HepG2 (cell line): ENCODE data around the gene ECE2. TPM values are rescaled to one million over a fixed set of nuclear protein-coding genes. Genes with fewer than 3 reads are reported as not detected.
A peak's percentile ranks its signal among the peaks of the same experiment; 100 is the strongest.

Experiments
- ARNT2 ChIP-seq: sonication (generic); formaldehyde crosslinking; IDR thresholded peaks from 2 replicates; pipeline ENCODE4 v1.8.0; 2022; ENCODE audit warnings: mild to moderate bottlenecking, low read depth, missing genetic modification reagents, moderate library complexity
- CAMTA2 ChIP-seq: sonication (generic); formaldehyde crosslinking; IDR thresholded peaks from 2 replicates; pipeline ENCODE4 v1.4.0; 2020; ENCODE audit warnings: mild to moderate bottlenecking, missing genetic modification reagents, borderline replicate concordance
- ESRRA ChIP-seq: sonication (generic); formaldehyde crosslinking; IDR thresholded peaks from 2 replicates; pipeline ENCODE4 v1.5.1; 2020; ENCODE audit warnings: mild to moderate bottlenecking, low read depth, missing genetic modification reagents
- FOXA1 ChIP-seq, 2 experiments: fragments of 450-650 bp in 1 of 2; sonication (generic) in 1 of 2; formaldehyde crosslinking in 1 of 2; IDR thresholded peaks; 2 replicates each; pipeline versions ENCODE4 v1.4.0 to v1.6.1; 2016 to 2020; ENCODE audit warnings: missing genetic modification reagents in 1 of 2
- GMEB1 ChIP-seq: sonication (generic); formaldehyde crosslinking; IDR thresholded peaks from 2 replicates; pipeline ENCODE4 v1.5.1; 2020; ENCODE audit warnings: missing genetic modification reagents, mild to moderate bottlenecking, borderline replicate concordance
- HES4 ChIP-seq: sonication (generic); formaldehyde crosslinking; IDR thresholded peaks from 2 replicates; pipeline ENCODE4 v1.9.0; 2021; ENCODE audit warnings: mild to moderate bottlenecking, missing genetic modification reagents, borderline replicate concordance
- HOXA7 ChIP-seq: sonication (generic); formaldehyde crosslinking; IDR thresholded peaks from 2 replicates; pipeline ENCODE4 v1.8.1; 2022; ENCODE audit warnings: mild to moderate bottlenecking, missing genetic modification reagents, moderate library complexity
- MTF1 ChIP-seq: sonication (generic); formaldehyde crosslinking; IDR thresholded peaks from 2 replicates; pipeline ENCODE4 v1.5.0; 2020; ENCODE audit warnings: missing genetic modification reagents
- NCOA2 ChIP-seq: sonication (generic); formaldehyde crosslinking; IDR thresholded peaks from 2 replicates; pipeline ENCODE4 v1.8.0; 2022; ENCODE audit warnings: inconsistent platforms
- PPARG ChIP-seq: conservative IDR thresholded peaks from 2 replicates; pipeline ENCODE4 v1.6.1; 2016; ENCODE audit warnings: missing biosample characterization, missing genetic modification reagents
- RARA ChIP-seq: IDR thresholded peaks from 2 replicates; pipeline ENCODE4 v1.6.1; 2016; ENCODE audit warnings: missing genetic modification reagents, missing compliant biosample characterization
- RARG ChIP-seq: sonication (generic); formaldehyde crosslinking; IDR thresholded peaks from 2 replicates; pipeline ENCODE4 v1.4.0; 2020; ENCODE audit warnings: low read depth, mild to moderate bottlenecking, missing genetic modification reagents
- TARDBP ChIP-seq: sonication (generic); formaldehyde crosslinking; IDR thresholded peaks from 2 replicates; pipeline ENCODE4 v1.8.0; 2022; ENCODE audit warnings: mild to moderate bottlenecking, missing genetic modification reagents
- THAP11 ChIP-seq: IDR thresholded peaks from 2 replicates; pipeline ENCODE4 v1.6.1; 2016; ENCODE audit warnings: missing biosample characterization, missing genetic modification reagents
- YEATS4 ChIP-seq: sonication (generic); formaldehyde crosslinking; IDR thresholded peaks from 2 replicates; pipeline ENCODE4 v1.4.0; 2020; ENCODE audit warnings: missing genetic modification reagents, borderline replicate concordance
- ZFY ChIP-seq: sonication (generic); formaldehyde crosslinking; IDR thresholded peaks from 2 replicates; pipeline ENCODE4 v1.4.0; 2020; ENCODE audit warnings: missing genetic modification reagents
- ZHX1 ChIP-seq: sonication (generic); formaldehyde crosslinking; IDR thresholded peaks from 2 replicates; pipeline ENCODE4 v1.8.1; 2022; ENCODE audit warnings: low read depth, mild to moderate bottlenecking, missing genetic modification reagents
- ZNF10 ChIP-seq: sonication (generic); formaldehyde crosslinking; IDR thresholded peaks from 2 replicates; pipeline ENCODE4 v1.4.0; 2020; ENCODE audit warnings: mild to moderate bottlenecking, low read depth, missing genetic modification reagents, borderline replicate concordance
- ZNF326 ChIP-seq: sonication (generic); formaldehyde crosslinking; IDR thresholded peaks from 2 replicates; pipeline ENCODE4 v1.4.0; 2020; ENCODE audit warnings: missing genetic modification reagents, borderline replicate concordance
- ZNF432 ChIP-seq: sonication (generic); formaldehyde crosslinking; IDR thresholded peaks from 2 replicates; pipeline ENCODE4 v1.5.0; 2020; ENCODE audit warnings: missing genetic modification reagents, mild to moderate bottlenecking, borderline replicate concordance
- ZNF580 ChIP-seq: IDR thresholded peaks from 2 replicates; pipeline ENCODE4 v1.6.1; 2016; ENCODE audit warnings: low read depth, borderline replicate concordance
- ZNF788 ChIP-seq: sonication (generic); formaldehyde crosslinking; IDR thresholded peaks from 2 replicates; pipeline ENCODE4 v1.5.0; 2020; ENCODE audit warnings: mild to moderate bottlenecking, missing genetic modification reagents, borderline replicate concordance
- ZUFSP ChIP-seq: sonication (generic); formaldehyde crosslinking; IDR thresholded peaks from 2 replicates; pipeline ENCODE4 v1.9.0; 2021; ENCODE audit warnings: missing genetic modification reagents, mild to moderate bottlenecking, borderline replicate concordance
- polyA plus RNA-seq, 8 experiments: library from polyadenylated mRNA; depleted of rRNA in 3 of 8; stranded (reverse) in 7 of 8; unstranded in 1 of 8; fragments of >200 nt; fragmentation: Illumina TruSeq in 4 of 8; extraction: Trizol in 4 of 8; gene quantifications; 2 replicates each; pipeline versions ENCODE4 v1.2.1 to v1.2.3, GENCODE V29; 2011 to 2016; ENCODE audit warnings: low read depth in 4 of 8, missing spikeins in 1 of 8, mixed read lengths in 1 of 8; ENCODE audit not compliant: insufficient read depth in 1 of 8
- total RNA-seq, 5 experiments: library from RNA; depleted of rRNA; stranded (reverse); fragments of >200 nt; fragmentation: Illumina TruSeq; extraction: Trizol; gene quantifications; 2 replicates each; pipeline ENCODE4 v1.2.3, GENCODE V29; 2016; ENCODE audit warnings: low read depth in 1 of 5

Gene ECE2
- total and polyA plus RNA-seq, 2 of the 13 experiments (the other 11 are each of a cell fraction or from before 2014, with no cell fraction given): not detected

GRCh38 chr3:184314700-184315542 lies 39.1 kb downstream of the ECE2 start (continued):
- TF ChIP-seq HES4 (CRISPR knock-in tag) (peak; percentile 47; the same call in 1 of the 2 replicates), FOXA1 (IDR thresholded peaks at IDR 0.05) (no peak), FOXA1 (CRISPR knock-in tag; IDR thresholded peaks at IDR 0.05) (no peak), ZNF580 (CRISPR knock-in tag) (0 out of 2 replicates have a peak, but pooled peaks have one; percentile 26), PPARG (CRISPR knock-in tag) (0 out of 2 replicates have a peak, but pooled peaks have one; percentile 28), TARDBP (CRISPR knock-in tag) (peak; percentile 40; the same call in 1 of the 2 replicates), RARA (0 out of 2 replicates have a peak, but pooled peaks have one; percentile 10), NCOA2 (CRISPR knock-in tag) (no peak), ZFY (CRISPR knock-in tag) (peak; percentile 77), RARG (no peak), ZNF326 (CRISPR knock-in tag) (no peak), ZHX1 (CRISPR knock-in tag) (0 out of 2 replicates have a peak, but pooled peaks have one; percentile 31), CAMTA2 (CRISPR knock-in tag) (0 out of 2 replicates have a peak, but pooled peaks have one; percentile 48), ZNF432 (no peak), MTF1 (CRISPR knock-in tag) (0 out of 2 replicates have a peak, but pooled peaks have one; percentile 32), ZUFSP (no peak), YEATS4 (CRISPR knock-in tag) (peak; percentile 81), ESRRA (CRISPR knock-in tag) (no peak), ARNT2 (CRISPR knock-in tag) (no peak), GMEB1 (CRISPR knock-in tag) (no peak), HOXA7 (no peak), THAP11 (no peak), ZNF10 (CRISPR knock-in tag) (no peak), ZNF788 (CRISPR knock-in tag) (peak; percentile 30; the same call in 1 of the 2 replicates)
